ENCODE measurements around the gene SEMA5B. TPM values are rescaled to one million over a fixed set of nuclear protein-coding genes. Genes with fewer than 3 reads are reported as not detected.

SEMA5B gene
- total and polyA plus RNA-seq, 9 of the 15 experiments (the other 6 are each of a cell fraction or from before 2014, with no cell fraction given): not detected

DNA sequence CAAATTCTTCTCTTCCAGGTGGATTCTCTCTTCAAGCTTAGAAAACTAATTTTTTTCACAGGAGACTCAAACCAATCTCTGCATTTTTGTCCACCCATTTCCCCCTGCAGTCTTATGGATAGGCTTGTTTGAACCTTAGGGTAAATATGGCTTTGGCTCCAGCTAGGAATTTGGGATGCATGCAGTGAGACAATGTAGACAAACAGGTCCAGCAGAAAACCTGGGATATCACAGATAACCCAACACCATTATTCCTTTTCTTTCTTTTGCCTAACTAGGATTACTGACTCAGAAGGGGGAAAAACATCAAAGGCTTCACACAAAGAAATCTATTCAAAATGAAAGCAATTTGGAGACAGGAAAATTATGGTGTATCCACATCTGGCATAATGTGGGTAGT lies 11.2 kb upstream of the SEMA5B start:
- no peak overlapping the region for H3K4me3 ChIP-seq
- FAIRE-seq: no peak
- no peaks in the 10 kb centered on the region for H3K9me3 ChIP-seq (replicated peaks; ENCODE audit: control insufficient read depth, insufficient read depth, low read depth, low read length)
- H3K79me2 ChIP-seq (ENCODE audit: control insufficient read depth, insufficient read depth, low read length): no peaks in the 10 kb centered on the region
- ChIA-PET CTCF (ENCODE audit: low intra/inter-chr PET ratio) (no interaction called here), POLR2A (no interaction called here)
- in situ Hi-C loops (cut with MboI) (no loop called here), intact Hi-C loops (cut with micrococcal nuclease) (loop anchor here (10.0 kb wide), 1 partner anchor 226 kb away; no protein-coding TSS in a partner anchor)
- H3K4me2 ChIP-seq (ENCODE audit: insufficient read depth, low read length): no peak overlapping the region
- H4K20me1 ChIP-seq (replicated peaks; ENCODE audit: control insufficient read depth, insufficient read depth, low read length): no peaks in the 10 kb centered on the region
- H3K27me3 ChIP-seq (ENCODE audit: control insufficient read depth in 2 of 2, insufficient read depth in 2 of 2, low read length in 2 of 2): peaks cover 2 to 28% of the 10 kb centered on the region in 2 experiments; a peak in 4 of 5 replicates
- no peak overlapping the region for H3K9ac ChIP-seq (ENCODE audit: insufficient read depth in 1 of 2, low read depth in 2 of 2, low read length in 2 of 2)
- DNase-seq (ENCODE audit: extremely low read depth in 1 of 4, low spot score in 3 of 4): no peak
- H3K4me1 ChIP-seq (replicated peaks in 1 of 2; ENCODE audit: control insufficient read depth in 2 of 2, insufficient read depth in 2 of 2, low read length in 2 of 2): no peaks in the 10 kb centered on the region
- H3K9me1 ChIP-seq (ENCODE audit: control insufficient read depth, insufficient read depth, low read length): no peaks in the 10 kb centered on the region
- no peak for ATAC-seq
- BruUV-seq (replicated peaks): no TSS peak
- H2AFZ ChIP-seq (ENCODE audit: low read depth, low read length): no peak overlapping the region
- no peak overlapping the region for H3K27ac ChIP-seq (ENCODE audit: extremely low read depth, low read depth, low read length)
- no peaks in the 10 kb centered on the region for H3K36me3 ChIP-seq (ENCODE audit: control insufficient read depth, insufficient read depth, low read length)
- no peak for TF ChIP-seq NFIC (IDR thresholded peaks at IDR 0.05)
- no peak for TF ChIP-seq RBFOX2 (IDR thresholded peaks at IDR 0.05; ENCODE audit: low read depth, low read length)
- TF ChIP-seq, protein P1, sequence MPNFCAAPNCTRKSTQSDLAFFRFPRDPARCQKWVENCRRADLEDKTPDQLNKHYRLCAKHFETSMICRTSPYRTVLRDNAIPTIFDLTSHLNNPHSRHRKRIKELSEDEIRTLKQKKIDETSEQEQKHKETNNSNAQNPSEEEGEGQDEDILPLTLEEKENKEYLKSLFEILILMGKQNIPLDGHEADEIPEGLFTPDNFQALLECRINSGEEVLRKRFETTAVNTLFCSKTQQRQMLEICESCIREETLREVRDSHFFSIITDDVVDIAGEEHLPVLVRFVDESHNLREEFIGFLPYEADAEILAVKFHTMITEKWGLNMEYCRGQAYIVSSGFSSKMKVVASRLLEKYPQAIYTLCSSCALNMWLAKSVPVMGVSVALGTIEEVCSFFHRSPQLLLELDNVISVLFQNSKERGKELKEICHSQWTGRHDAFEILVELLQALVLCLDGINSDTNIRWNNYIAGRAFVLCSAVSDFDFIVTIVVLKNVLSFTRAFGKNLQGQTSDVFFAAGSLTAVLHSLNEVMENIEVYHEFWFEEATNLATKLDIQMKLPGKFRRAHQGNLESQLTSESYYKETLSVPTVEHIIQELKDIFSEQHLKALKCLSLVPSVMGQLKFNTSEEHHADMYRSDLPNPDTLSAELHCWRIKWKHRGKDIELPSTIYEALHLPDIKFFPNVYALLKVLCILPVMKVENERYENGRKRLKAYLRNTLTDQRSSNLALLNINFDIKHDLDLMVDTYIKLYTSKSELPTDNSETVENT (CRISPR knock-in tag; IDR thresholded peaks at IDR 0.05): no peak
- TF ChIP-seq, protein P2, sequence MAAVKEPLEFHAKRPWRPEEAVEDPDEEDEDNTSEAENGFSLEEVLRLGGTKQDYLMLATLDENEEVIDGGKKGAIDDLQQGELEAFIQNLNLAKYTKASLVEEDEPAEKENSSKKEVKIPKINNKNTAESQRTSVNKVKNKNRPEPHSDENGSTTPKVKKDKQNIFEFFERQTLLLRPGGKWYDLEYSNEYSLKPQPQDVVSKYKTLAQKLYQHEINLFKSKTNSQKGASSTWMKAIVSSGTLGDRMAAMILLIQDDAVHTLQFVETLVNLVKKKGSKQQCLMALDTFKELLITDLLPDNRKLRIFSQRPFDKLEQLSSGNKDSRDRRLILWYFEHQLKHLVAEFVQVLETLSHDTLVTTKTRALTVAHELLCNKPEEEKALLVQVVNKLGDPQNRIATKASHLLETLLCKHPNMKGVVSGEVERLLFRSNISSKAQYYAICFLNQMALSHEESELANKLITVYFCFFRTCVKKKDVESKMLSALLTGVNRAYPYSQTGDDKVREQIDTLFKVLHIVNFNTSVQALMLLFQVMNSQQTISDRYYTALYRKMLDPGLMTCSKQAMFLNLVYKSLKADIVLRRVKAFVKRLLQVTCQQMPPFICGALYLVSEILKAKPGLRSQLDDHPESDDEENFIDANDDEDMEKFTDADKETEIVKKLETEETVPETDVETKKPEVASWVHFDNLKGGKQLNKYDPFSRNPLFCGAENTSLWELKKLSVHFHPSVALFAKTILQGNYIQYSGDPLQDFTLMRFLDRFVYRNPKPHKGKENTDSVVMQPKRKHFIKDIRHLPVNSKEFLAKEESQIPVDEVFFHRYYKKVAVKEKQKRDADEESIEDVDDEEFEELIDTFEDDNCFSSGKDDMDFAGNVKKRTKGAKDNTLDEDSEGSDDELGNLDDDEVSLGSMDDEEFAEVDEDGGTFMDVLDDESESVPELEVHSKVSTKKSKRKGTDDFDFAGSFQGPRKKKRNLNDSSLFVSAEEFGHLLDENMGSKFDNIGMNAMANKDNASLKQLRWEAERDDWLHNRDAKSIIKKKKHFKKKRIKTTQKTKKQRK (IDR thresholded peaks at IDR 0.05; ENCODE audit: borderline replicate concordance, low read depth, low read length): no peak
- no peak for TF ChIP-seq YY1 (IDR thresholded peaks at IDR 0.05; ENCODE audit: borderline replicate concordance in 1 of 3, control insufficient read depth in 1 of 3, extremely low read depth in 1 of 3, insufficient read depth in 3 of 3, insufficient read length in 1 of 3, insufficient replicate concordance in 2 of 3, low read depth in 1 of 3, low read length in 2 of 3)
- TF ChIP-seq, protein P3, sequence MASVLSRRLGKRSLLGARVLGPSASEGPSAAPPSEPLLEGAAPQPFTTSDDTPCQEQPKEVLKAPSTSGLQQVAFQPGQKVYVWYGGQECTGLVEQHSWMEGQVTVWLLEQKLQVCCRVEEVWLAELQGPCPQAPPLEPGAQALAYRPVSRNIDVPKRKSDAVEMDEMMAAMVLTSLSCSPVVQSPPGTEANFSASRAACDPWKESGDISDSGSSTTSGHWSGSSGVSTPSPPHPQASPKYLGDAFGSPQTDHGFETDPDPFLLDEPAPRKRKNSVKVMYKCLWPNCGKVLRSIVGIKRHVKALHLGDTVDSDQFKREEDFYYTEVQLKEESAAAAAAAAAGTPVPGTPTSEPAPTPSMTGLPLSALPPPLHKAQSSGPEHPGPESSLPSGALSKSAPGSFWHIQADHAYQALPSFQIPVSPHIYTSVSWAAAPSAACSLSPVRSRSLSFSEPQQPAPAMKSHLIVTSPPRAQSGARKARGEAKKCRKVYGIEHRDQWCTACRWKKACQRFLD (CRISPR knock-in tag; IDR thresholded peaks at IDR 0.05): no peak
- TF ChIP-seq FIP1L1 (IDR thresholded peaks at IDR 0.05; ENCODE audit: low read depth, low read length, poor library complexity, severe bottlenecking): no peak
- TF ChIP-seq ZNF217 (CRISPR knock-in tag; IDR thresholded peaks at IDR 0.05): no peak
- TF ChIP-seq PTTG1 (tag; IDR thresholded peaks at IDR 0.05; ENCODE audit: low read depth): no peak
- TF ChIP-seq, protein P4, sequence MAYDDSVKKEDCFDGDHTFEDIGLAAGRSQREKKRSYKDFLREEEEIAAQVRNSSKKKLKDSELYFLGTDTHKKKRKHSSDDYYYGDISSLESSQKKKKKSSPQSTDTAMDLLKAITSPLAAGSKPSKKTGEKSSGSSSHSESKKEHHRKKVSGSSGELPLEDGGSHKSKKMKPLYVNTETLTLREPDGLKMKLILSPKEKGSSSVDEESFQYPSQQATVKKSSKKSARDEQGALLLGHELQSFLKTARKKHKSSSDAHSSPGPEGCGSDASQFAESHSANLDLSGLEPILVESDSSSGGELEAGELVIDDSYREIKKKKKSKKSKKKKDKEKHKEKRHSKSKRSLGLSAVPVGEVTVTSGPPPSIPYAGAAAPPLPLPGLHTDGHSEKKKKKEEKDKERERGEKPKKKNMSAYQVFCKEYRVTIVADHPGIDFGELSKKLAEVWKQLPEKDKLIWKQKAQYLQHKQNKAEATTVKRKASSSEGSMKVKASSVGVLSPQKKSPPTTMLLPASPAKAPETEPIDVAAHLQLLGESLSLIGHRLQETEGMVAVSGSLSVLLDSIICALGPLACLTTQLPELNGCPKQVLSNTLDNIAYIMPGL (CRISPR knock-in tag; IDR thresholded peaks at IDR 0.05): no peak
- TF ChIP-seq, protein P5, sequence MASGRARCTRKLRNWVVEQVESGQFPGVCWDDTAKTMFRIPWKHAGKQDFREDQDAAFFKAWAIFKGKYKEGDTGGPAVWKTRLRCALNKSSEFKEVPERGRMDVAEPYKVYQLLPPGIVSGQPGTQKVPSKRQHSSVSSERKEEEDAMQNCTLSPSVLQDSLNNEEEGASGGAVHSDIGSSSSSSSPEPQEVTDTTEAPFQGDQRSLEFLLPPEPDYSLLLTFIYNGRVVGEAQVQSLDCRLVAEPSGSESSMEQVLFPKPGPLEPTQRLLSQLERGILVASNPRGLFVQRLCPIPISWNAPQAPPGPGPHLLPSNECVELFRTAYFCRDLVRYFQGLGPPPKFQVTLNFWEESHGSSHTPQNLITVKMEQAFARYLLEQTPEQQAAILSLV (tag; IDR thresholded peaks at IDR 0.05): no peak

Data from K562 (cell line).